GM19351 (cell line): ENCODE data around the gene VDR.

Source experiments
- ATAC-seq: cut with Tn5 transposase; IDR thresholded peaks from one replicate; pipeline ENCODE4 v1.9.1; 2021; ENCODE audit warnings: mild to moderate bottlenecking, moderate library complexity; ENCODE audit not compliant: unreplicated experiment

Gene VDR

DNA sequence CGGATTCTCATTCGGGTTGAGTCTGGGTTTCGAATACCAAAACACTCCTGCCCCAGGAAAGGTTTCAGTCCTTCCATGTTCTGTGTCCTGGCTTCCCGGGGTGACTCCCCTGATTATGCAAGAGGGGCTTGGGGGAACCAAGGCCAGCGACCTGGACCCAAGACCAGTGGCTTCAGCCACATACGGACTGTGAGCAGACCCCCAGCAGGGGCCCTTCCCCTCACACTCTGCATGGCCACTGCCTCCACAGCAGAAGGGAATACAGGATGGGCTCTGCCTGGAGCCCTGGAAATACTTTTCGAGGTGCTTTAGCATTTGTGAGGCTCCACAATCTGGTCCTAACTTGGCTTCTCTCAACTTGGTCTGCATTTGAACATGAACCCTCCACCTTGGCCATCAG lies 104.2 kb downstream of the VDR start:
- ATAC-seq, result no peak

DNA sequence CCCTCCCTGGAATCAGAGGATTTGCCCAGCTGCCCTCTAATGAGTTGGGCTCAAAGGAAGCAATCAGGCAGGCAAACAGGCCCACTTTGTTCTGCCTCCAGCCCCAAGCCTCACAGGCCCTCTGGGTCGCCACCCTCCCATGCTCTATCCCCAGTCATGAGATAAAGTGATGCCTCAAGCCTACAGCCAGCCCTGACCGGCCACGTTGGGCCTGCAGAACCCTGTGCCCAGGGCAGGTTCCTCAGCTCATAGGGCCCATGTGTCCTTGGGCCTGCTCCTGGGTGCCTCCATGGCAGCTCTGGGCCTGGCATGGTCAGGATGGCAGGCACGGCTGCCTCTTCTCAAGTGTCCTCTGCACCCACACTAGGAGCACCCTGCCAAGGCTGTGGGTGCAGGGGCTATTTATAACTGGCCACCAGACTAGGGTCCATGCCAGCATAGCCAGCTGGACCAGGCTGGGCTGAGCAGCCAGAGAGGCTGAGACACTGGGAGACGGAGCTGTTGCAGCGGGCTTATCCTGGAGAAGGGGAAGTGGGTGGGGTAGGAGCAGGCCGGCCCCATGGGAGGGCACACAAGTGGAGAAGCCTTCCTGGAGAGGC lies 105.3 kb downstream of the VDR start:
- no peak for ATAC-seq

DNA sequence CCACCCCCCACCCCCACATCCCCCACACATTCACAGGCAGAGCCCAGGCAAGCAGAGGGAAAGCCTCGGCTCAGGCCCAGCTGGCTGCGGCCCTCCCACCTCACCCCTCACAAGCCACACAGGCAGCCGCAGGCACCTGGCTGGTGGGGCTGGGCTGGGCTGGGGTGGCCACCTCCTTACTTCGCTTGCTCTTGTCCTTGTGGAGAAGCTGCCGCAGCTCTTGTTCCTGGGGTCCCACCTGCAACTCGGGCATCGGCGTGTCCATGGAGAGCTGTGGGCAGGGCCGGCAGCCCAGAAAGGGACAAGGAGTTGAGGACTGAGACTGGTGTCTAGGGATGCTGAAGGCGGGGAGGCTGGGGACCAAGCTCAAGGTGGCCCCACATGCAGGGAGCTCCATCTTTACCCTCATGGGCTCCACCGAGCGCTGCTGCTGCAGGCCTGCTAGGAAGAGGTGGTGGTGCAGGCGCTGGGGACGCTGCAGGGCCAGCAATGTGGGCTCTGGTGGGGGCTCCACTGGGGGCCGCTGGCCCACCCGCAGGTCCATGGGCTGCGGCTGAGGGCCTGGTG lies 106.3 kb downstream of the VDR start:
- no peak for ATAC-seq

DNA sequence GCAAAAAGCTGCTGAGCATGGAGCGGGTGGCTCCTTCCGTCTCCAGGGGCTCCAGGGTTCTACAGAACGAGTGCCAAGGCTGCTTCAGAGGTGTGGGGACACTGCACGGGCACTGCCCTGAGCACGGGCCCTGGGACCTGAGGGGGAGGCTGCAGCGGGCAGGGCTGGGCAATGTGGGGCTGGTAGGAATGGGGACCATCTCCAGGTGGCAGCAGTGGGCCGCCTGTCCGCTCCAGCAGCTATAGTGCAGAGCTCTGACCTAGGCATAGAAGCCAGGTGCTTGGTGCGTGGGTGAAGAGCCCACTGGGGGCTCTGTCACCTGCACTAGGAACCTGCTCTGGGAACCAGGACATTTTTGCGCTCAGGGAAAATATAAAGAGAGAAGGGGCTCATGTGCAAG lies 107.4 kb downstream of the VDR start:
- no peak for ATAC-seq

DNA sequence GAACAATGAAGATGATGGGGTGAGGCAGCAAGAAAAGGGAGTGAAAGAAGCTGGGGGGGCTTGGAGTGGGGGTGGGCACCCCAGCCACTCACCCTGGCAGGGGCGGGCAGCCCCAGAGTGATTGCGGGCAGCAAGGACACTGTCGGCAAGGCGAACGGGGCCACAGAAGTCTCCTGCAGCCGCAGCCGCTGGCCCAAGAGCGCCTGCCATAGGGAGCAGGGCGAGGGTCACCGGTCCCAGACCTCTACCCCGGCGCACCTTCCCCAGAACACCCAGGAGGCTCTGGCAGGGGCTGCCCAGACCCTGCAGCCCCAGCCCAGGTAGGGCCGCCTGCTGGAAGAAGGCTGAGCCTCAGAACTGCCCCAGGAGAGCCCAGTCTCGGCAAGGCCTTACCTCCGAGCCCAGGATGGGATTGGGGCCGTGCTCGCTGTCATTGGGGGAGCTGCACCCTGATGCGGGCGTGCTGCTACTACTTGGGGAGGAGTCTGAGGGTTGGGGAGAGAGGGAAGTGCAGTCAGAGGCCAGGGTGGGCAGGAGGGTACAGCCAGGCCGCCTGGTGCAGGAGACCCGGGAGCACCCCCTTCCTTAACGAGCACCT lies 108.9 kb downstream of the VDR start:
- ATAC-seq, result no peak

DNA sequence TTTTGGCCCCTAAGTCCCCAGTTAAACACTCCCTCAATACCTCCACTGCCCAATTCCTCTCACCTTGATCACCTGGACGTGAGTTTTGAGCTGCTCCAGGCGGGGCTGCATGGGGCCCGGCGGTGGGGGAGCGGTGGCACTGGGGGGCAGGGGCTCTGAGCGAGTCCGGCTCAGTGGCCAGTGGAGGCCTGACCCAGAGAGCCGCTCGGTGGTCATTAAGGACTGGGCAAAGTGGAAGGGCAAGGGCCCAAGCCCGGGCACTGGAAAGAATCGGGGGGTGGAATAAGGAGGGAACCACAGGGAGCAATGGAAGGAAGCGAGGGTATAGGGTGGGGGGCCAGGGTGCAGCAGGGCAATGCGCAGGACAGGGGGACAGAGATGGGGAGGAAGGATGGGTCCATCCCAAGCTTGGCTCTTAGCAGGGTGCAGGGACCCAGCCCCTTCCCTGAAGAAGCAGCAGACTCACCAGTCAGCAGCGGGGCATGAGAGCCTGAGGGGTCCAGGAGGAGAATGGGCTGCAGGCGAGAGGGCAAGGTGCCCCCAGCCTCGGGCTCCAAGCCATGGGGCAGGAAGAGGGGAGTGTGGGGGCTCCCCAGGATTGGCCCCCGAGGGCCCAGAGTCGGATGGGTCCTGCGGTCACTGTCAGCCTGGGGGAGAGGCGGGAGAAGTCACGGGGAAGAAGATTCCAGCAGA lies 109.5 kb downstream of the VDR start:
- ATAC-seq, result no peak

- no peak for ATAC-seq
Measured at GRCh38 chr12:47794679-47795078, 110.1 kb downstream of the VDR start.

GRCh38 chr12:47793015-47793681 lies 111.6 kb downstream of the VDR start:
- ATAC-seq, result no peak

- no peak for ATAC-seq
Measured at GRCh38 chr12:47791874-47792273, 112.9 kb downstream of the VDR start.
